NCI-H187 (cell line): ENCODE data around the gene TTI1.
"Not testable (repeated sequence)": the region's sequence is repeated elsewhere in the genome, so short reads cannot be mapped to it uniquely, and the experiment has no call there.

Experiments used
- DNase-seq, 2 experiments: peaks; one replicate each; lab custom pipeline; 2025; lab: John Stamatoyannopoulos, UW

Gene TTI1

DNA sequence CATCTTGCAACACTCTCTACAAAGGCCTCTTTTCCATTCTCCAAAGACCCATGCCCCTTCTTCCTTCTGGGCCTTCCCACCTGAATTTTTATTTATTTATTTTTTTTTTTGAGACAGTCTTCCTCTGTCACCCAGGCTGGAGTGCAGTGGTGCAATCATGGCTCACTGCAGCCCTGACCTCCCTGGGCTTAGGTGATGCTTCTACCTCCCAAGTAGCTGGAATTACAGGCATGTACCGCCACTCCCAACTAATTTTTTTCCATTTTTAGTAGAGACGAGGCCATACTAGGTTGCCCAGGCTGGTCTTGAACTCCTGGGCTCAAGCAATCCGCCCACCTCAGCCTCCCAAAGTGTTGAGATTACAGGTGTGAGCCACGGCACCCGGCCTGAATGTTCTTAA lies 23.8 kb downstream of the TTI1 start:
- not testable (repeated sequence) for DNase-seq

DNA sequence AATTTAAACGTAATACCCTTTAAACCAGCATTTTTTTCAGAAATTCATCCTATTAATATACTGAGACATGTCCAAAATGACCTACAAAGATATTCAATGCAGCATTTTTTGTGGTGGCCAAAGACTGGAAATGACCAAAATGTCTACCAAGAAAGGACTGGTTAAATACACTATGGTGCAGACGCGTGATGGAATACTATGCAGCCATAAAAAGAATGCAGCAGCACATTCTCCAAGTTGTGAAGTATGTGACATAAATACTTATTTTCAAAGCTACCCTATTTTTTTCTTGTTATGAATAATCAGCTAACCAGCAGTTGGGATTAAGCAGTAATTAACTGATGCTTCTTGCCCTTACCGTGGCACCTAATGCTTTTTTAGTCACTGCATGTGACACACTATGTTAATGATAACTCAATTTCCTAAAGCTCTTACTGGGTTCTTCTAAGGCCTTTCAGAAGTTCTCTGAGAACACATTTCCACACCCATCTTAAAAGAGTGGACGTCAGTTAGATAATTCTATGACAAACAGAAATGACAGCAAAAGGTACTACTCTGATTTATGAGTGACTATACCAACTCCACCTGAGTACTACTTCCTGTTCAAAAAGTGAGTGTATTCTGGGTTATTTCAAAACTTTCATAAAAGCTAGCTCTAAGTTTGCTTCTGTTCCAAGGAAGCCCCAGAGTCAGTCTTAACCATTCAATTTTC lies 24.9 kb downstream of the TTI1 start:
- no peak for DNase-seq

GRCh38 chr20:38007526-38007925 lies 25.7 kb downstream of the TTI1 start:
- no peak for DNase-seq

DNA sequence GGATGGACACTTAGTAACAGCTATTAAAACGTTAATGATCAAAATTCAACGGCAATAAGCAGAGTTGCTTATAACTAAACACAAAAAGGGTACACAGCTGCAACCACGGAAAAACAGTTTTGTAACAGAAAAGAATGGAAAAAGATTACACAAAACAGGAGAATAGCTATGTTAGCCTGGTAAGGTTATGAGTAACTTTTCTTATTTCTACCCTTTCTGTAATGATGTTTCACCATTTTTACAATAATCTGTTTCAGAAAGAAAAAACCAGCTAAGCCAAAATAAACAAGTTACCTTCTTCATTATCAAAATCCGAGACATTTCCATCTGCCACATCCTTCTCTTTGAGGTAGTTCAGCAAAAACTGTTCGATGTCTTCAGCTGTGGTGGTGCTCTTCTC lies 27.4 kb downstream of the TTI1 start:
- DNase-seq = no peak

DNA sequence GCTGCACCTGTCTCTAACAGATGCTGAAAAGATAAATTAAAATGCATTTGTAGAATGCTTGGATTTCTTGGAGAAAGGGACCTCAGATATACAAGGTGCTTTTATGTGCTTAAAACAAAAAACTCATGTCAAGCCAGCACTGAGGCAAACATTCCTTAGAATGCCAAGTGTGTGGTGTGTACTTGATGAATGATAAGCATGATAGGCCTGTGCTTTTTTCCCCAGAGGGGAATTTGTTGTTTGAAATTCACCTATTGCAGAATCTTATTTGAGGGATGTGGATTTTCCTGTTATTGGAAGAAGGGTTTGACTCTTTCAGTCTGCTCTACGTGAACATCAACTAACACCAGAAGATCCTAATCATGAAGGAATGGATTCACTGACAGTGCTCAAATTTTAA lies 28.8 kb downstream of the TTI1 start:
- DNase-seq = no peak

- no peak for DNase-seq
These were observed 30.8 kb downstream of the TTI1 start for GRCh38 chr20:38002422-38002821.

DNA sequence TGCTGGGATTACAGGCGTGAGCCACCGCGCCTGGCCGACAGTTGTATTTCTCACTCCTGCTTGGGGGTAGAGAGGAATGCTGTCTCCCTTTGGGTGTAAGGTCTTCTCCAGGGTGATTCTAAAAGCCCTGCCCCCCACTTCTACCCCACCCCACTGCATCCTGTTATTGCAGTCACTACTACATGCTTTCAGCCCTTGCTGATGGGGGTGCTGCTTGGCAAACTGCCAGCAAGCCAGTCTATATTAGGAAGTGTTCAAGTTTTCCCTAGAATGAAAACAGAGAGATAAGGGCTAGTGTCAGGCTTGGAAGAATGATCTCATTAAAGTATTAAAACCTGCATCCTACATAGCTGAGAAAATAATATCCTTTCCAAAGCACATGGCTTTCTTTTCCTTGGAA lies 31.3 kb downstream of the TTI1 start:
- DNase-seq = no peak

GRCh38 chr20:38001173-38001875 lies 31.9 kb downstream of the TTI1 start:
- DNase-seq = no peak

DNA sequence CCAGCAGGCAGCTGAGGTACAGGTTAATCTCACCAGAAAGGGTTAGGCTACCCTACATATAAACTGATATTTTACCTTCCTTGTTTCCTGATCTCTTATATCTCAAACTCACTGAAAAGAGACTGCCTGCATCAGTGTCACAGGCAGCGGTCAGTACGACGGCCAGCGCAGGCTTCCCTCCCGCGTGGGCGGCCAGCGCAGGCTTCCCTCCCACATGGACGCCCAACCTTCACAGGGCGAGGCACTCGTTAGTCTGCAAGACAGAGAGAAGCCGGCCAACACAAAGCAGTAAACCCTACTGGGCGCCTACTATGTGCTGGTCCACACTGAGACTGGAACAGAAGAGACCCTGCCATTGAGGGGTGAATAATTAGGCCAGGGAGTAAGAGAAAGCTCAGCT lies 33.0 kb downstream of the TTI1 start:
- DNase-seq = no peak

GRCh38 chr20:37999526-38000263 lies 33.6 kb downstream of the TTI1 start:
- no peak for DNase-seq

- no peak for DNase-seq
These were observed 35.7 kb downstream of the TTI1 start for GRCh38 chr20:37997516-37997915.

- DNase-seq = peak in 1 of 2 experiments; percentile 46
These were observed 37.2 kb downstream of the TTI1 start for GRCh38 chr20:37995856-37996605.

GRCh38 chr20:37994512-37994911 lies 38.7 kb downstream of the TTI1 start:
- DNase-seq = peak; percentile 28 to 55

- DNase-seq = peak; percentile 13 to 69
These were observed 40.4 kb downstream of the TTI1 start for GRCh38 chr20:37992802-37993409.

DNA sequence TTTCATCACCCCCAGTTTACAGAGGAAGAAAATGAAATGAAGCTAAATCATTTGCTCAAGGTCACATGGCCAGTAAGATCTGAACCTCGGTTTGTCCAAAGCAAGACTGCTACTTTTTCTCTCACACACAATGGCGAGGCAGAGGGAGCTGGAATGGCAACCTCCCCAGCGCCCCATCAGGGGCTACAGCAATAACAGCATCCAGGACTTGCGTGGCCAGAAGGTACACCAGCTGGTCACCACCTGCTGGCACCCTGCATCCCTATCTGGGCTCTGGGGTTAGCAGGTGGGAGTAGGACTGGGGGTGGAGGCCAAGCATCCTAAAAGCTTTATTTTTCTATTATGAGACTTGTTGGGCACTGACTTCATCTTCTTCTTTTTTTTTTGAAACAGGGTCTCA lies 41.3 kb downstream of the TTI1 start:
- no peak for DNase-seq

GRCh38 chr20:37991157-37991866 lies 41.9 kb downstream of the TTI1 start:
- no peak for DNase-seq

- peak in 1 of 2 experiments; percentile 13 for DNase-seq
These were observed 42.6 kb downstream of the TTI1 start for GRCh38 chr20:37990571-37991151.

DNA sequence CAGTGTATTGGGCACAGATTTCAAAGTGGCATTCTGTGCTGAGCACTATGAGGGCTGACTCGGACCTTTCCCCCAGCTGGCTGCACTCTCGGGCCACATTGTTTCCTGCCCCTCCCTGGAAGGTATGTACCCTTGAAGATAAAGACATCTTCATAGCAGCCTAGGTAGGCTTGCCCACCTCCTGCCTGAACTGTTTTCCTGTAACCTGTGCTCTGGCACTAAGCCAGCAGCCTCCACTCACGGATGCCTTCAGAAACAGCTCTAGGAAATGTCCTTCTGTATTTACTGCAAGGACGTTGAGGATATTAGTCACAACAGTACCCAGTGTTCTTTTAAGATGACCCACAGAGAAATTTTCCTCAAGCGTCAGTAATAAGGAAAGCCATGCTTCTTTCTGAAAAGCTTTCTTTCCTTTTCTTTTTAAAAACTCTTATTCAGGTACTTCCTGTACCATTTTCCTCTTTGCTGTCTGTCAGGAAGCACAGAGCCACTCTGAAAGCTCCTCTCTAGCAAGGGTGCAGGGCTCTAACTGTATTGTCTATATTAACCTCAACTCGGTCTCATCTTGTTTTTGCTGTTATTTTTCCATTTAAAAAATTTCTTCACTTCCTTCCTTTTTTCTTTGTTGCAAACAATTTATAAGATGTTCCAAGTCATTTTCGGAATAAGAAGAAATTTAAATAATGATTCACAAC lies 43.5 kb downstream of the TTI1 start:
- no peak for DNase-seq

- DNase-seq = no peak
These were observed 44.8 kb downstream of the TTI1 start for GRCh38 chr20:37988306-37988954.
